Measurements from ENCODE around the gene GNLY. TPM values are rescaled to one million over a fixed set of nuclear protein-coding genes. Genes with fewer than 3 reads are reported as not detected.
"Not testable (repeated sequence)": the region's sequence is repeated elsewhere in the genome, so short reads cannot be mapped to it uniquely, and the experiment has no call there.

GNLY gene
- total and polyA plus RNA-seq, 9 donors, result 0.46 to 10.8 (median 1.1) TPM

- no peak for DNase-seq
- H3K9me3 ChIP-seq, result no peaks in the 10 kb centered on the region
- 96 to 98% (median 97%) methylated on average over 2 of the region's 2 CpGs for WGBS, 3 donors
- H3K4me3 ChIP-seq, result no peak overlapping the region
- no peak overlapping the region for H3K27ac ChIP-seq
- no peaks in the 10 kb centered on the region for H3K27me3 ChIP-seq
- TF ChIP-seq EP300 (IDR thresholded peaks at IDR 0.05) (no peak), CTCF (IDR thresholded peaks at IDR 0.05) (no peak), POLR2A (IDR thresholded peaks at IDR 0.05) (no peak)
- no peaks in the 10 kb centered on the region for H3K36me3 ChIP-seq
- H3K4me1 ChIP-seq (ENCODE audit: insufficient read depth), result peaks cover 2% of the 10 kb centered on the region
- intact Hi-C loops (cut with DNase I), result no loop called here
These were observed 42.1 kb upstream of the GNLY start for GRCh38 chr2:85652056-85652455.

GRCh38 chr2:85653996-85654395, 40.2 kb upstream of the GNLY start:
- peaks cover 2% of the 10 kb centered on the region for H3K4me1 ChIP-seq (ENCODE audit: insufficient read depth)
- H3K27ac ChIP-seq, result no peak overlapping the region
- no peak for DNase-seq
- no peaks in the 10 kb centered on the region for H3K36me3 ChIP-seq
- no peaks in the 10 kb centered on the region for H3K27me3 ChIP-seq
- TF ChIP-seq EP300 (IDR thresholded peaks at IDR 0.05) (no peak), CTCF (IDR thresholded peaks at IDR 0.05) (no peak), POLR2A (IDR thresholded peaks at IDR 0.05) (no peak)
- 76 to 87% (median 84%) methylated on average over 3 of the region's 3 CpGs for WGBS, 3 donors
- intact Hi-C loops (cut with DNase I), result no loop called here
- H3K9me3 ChIP-seq, result no peaks in the 10 kb centered on the region
- no peak overlapping the region for H3K4me3 ChIP-seq

DNA sequence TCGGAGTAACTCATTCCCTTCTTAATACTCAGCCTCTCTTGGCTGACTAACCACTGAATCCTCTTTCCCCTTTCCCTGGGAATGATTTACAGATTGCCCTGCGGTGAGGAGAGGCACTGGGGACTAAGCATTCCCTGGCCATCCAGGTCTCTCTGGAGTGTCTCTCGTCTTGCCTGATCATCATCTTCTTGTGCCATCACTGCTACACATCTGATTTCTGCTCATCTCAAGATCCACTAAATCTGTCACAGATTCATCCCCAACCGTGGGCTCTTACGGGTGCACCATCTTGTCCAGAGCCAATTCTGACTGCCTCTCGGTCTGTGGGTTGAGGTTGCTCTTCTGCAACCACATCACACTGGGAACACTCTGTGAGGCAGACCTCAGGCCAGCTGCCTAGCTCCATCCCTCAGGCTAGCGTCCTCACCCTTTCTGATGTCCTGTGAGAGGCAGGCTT, 38.2 kb upstream of the GNLY start:
- TF ChIP-seq EP300 (IDR thresholded peaks at IDR 0.05) (no peak), POLR2A (IDR thresholded peaks at IDR 0.05) (no peak), CTCF (IDR thresholded peaks at IDR 0.05) (no peak)
- Histone ChIP-seq H3K27me3 (no peaks in the 10 kb centered on the region), H3K4me3 (no peak overlapping the region), H3K9me3 (no peaks in the 10 kb centered on the region), H3K27ac (no peak overlapping the region), H3K4me1 (ENCODE audit: insufficient read depth) (no peaks in the 10 kb centered on the region), H3K36me3 (no peaks in the 10 kb centered on the region)
- WGBS, 3 donors, result 82 to 85% (median 83%) methylated on average over 7 of the region's 7 CpGs
- DNase-seq, result no peak
- intact Hi-C loops (cut with DNase I), result no loop called here

- Histone ChIP-seq H3K27me3 (no peaks in the 10 kb centered on the region), H3K4me1 (ENCODE audit: insufficient read depth) (no peaks in the 10 kb centered on the region), H3K4me3 (no peak overlapping the region), H3K36me3 (no peaks in the 10 kb centered on the region), H3K27ac (no peak overlapping the region), H3K9me3 (no peaks in the 10 kb centered on the region)
- intact Hi-C loops (cut with DNase I), result no loop called here
- TF ChIP-seq EP300 (IDR thresholded peaks at IDR 0.05), result no peak
- no peak for TF ChIP-seq CTCF (IDR thresholded peaks at IDR 0.05)
- no peak for TF ChIP-seq POLR2A (IDR thresholded peaks at IDR 0.05)
- 66 to 76% (median 72%) methylated on average over 3 of the region's 3 CpGs for WGBS, 3 donors
- no peak for DNase-seq
These were observed 37.7 kb upstream of the GNLY start for GRCh38 chr2:85656468-85656867.

- H3K36me3 ChIP-seq; intact Hi-C loops (cut with DNase I); H3K9me3 ChIP-seq; H3K27me3 ChIP-seq; DNase-seq; H3K27ac ChIP-seq; H3K4me1 ChIP-seq (ENCODE audit: insufficient read depth); H3K4me3 ChIP-seq: not testable (repeated sequence)
- WGBS, 3 donors, result 89 to 94% (median 92%) methylated on average over 4 of the region's 4 CpGs
These were observed 36.8 kb upstream of the GNLY start for GRCh38 chr2:85657399-85657798.
